GM10248 (cell line): ENCODE results near the gene HES4.

Experiments
- CTCF ChIA-PET: fragments of 300-600 bp; sonication (Branson Sonifier 250); formaldehyde crosslinking; extraction: SDS; loops from one replicate; lab custom pipeline; 2021; ENCODE audit warnings: antibody characterized with exemption; lab: Yijun Ruan, JAX
- POLR2A ChIA-PET: fragments of 350-650 bp; sonication (Branson Sonifier 250); formaldehyde crosslinking; extraction: SDS; loops from one replicate; lab custom pipeline; 2020; ENCODE audit warnings: antibody characterized with exemption; lab: Yijun Ruan, JAX
- DNase-seq: peaks from one replicate; pipeline ENCODE4 v3.0.0; 2012; ENCODE audit errors: extremely low spot score
- CTCF ChIP-seq: IDR thresholded peaks from 2 replicates; pipeline ENCODE4 v1.5.1; 2012; ENCODE audit warnings: mild to moderate bottlenecking, low read depth; ENCODE audit errors: extremely low read depth, missing control alignments, control extremely low read depth

The HES4 gene

GRCh38 chr1:956636-957035, 43.3 kb downstream of the HES4 start:
- ChIA-PET CTCF (no interaction called here), POLR2A (no interaction called here)
- no peak for TF ChIP-seq CTCF
- no peak for DNase-seq

- CTCF ChIA-PET: no interaction called here
- POLR2A ChIA-PET: no interaction called here
- no peak for DNase-seq
- TF ChIP-seq CTCF: no peak
Observed at GRCh38 chr1:955474-955873, 44.4 kb downstream of the HES4 start.

- ChIA-PET POLR2A (no interaction called here), CTCF (no interaction called here)
- no peak for TF ChIP-seq CTCF
- no peak for DNase-seq
Observed at GRCh38 chr1:954927-955326, 45.0 kb downstream of the HES4 start.

GRCh38 chr1:953524-954320, 46.2 kb downstream of the HES4 start:
- no peak for DNase-seq
- ChIA-PET CTCF (no interaction called here), POLR2A (no interaction called here)
- no peak for TF ChIP-seq CTCF

- ChIA-PET CTCF (no interaction called here), POLR2A (no interaction called here)
- DNase-seq: no peak
- no peak for TF ChIP-seq CTCF
Observed at GRCh38 chr1:952603-953002, 47.3 kb downstream of the HES4 start.

- no peak for DNase-seq
- no peak for TF ChIP-seq CTCF
- POLR2A ChIA-PET: no interaction called here
- CTCF ChIA-PET: no interaction called here
Observed at GRCh38 chr1:952201-952600, 47.7 kb downstream of the HES4 start.
